ENCODE results near the gene BOK. TPM values are rescaled to one million over a fixed set of nuclear protein-coding genes. Genes with fewer than 3 reads are reported as not detected.

Gene BOK
- total and polyA plus RNA-seq, 9 of the 15 experiments (the other 6 are each of a cell fraction or from before 2014, with no cell fraction given) = 0.03 to 3.3 (median 2.0) TPM; not detected in 1

DNA sequence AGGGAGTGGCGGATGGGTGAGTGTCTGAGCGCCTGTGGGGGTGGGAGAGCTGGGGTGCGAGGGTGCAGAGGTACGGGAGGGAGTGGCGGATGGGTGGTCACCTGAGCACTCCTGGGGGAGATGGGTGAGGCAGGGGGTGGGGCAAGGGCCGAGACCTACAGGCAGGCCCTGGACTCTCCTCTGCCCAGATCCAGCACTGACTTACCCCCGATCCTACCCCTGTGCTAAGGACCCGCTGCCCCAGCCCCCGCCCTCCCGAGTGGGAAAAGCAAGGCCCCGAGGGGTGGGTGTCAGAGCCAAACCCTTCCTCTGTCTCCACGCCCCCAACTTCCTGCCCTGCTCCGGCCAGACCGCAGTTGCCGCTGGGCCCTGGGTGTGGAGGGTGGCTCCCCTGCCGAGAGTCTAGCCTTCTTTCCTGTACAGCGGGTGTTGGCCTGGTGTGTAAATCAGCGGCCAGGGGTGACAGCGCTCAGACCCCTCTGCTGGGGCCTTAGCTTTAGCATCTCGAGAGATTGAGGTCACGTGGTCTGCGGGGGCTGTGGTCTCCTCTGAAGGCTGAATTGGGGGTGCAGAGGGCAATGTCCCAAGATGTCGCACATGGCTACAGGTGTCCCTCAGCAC, 12.5 kb downstream of the BOK start:
- CTCF ChIA-PET (ENCODE audit: low intra/inter-chr PET ratio) = no interaction called here
- TF ChIP-seq CC2D1A (IDR thresholded peaks at IDR 0.05) (no peak), SMAD4 (CRISPR knock-in tag; conservative IDR thresholded peaks at IDR 0.05) (no peak), GABPB2 (CRISPR knock-in tag; conservative IDR thresholded peaks at IDR 0.05) (no peak), ZNF174 (CRISPR knock-in tag; IDR thresholded peaks at IDR 0.05) (no peak)
- TF ChIP-seq, protein P1, sequence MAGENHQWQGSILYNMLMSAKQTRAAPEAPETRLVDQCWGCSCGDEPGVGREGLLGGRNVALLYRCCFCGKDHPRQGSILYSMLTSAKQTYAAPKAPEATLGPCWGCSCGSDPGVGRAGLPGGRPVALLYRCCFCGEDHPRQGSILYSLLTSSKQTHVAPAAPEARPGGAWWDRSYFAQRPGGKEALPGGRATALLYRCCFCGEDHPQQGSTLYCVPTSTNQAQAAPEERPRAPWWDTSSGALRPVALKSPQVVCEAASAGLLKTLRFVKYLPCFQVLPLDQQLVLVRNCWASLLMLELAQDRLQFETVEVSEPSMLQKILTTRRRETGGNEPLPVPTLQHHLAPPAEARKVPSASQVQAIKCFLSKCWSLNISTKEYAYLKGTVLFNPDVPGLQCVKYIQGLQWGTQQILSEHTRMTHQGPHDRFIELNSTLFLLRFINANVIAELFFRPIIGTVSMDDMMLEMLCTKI (IDR thresholded peaks at IDR 0.05; ENCODE audit: partially characterized antibody) = no peak

More for the DNA sequence above, 12.5 kb downstream of the BOK start:
- no TSS peak for BruUV-seq (replicated peaks)
- no peak overlapping the region for H3K27ac ChIP-seq (ENCODE audit: extremely low read depth, low read depth, low read length)
- no peak overlapping the region for H3K4me2 ChIP-seq (ENCODE audit: insufficient read depth, low read length)
- ATAC-seq = no peak
- peaks cover 0 to 14% of the 10 kb centered on the region in 2 experiments; a peak in 2 of 5 replicates for H3K4me1 ChIP-seq (replicated peaks in 1 of 2; ENCODE audit: control insufficient read depth in 2 of 2, insufficient read depth in 2 of 2, low read length in 2 of 2)
- intact Hi-C loops (cut with micrococcal nuclease) (no loop called here), in situ Hi-C loops (cut with MboI) (no loop called here)
- H3K9me1 ChIP-seq (ENCODE audit: control insufficient read depth, insufficient read depth, low read length) = no peaks in the 10 kb centered on the region
- H3K79me2 ChIP-seq (ENCODE audit: control insufficient read depth, insufficient read depth, low read length) = no peaks in the 10 kb centered on the region
- WGBS (ENCODE audit: insufficient coverage, low coverage, missing lambda C conversion rate) = 80% methylated on average over 3 of the region's 23 CpGs
- H2AFZ ChIP-seq (ENCODE audit: low read depth, low read length) = no peak overlapping the region
- DNase-seq (ENCODE audit: extremely low read depth in 1 of 4, low spot score in 3 of 4) = no peak
- POLR2A ChIA-PET = interaction anchor here (0.6 kb wide), 1 partner anchor 256 kb away, joined by 3 read pairs; no protein-coding TSS in a partner anchor
- H3K9me3 ChIP-seq (replicated peaks; ENCODE audit: control insufficient read depth, insufficient read depth, low read depth, low read length) = no peaks in the 10 kb centered on the region
- no peaks in the 10 kb centered on the region for H4K20me1 ChIP-seq (replicated peaks; ENCODE audit: control insufficient read depth, insufficient read depth, low read length)
- no peak overlapping the region for H3K9ac ChIP-seq (ENCODE audit: insufficient read depth in 1 of 2, low read depth in 2 of 2, low read length in 2 of 2)
- no peak overlapping the region for H3K4me3 ChIP-seq
- no peaks in the 10 kb centered on the region for H3K27me3 ChIP-seq (ENCODE audit: control insufficient read depth in 2 of 2, insufficient read depth in 2 of 2, low read length in 2 of 2)
- no peaks in the 10 kb centered on the region for H3K36me3 ChIP-seq (ENCODE audit: control insufficient read depth, insufficient read depth, low read length)
- FAIRE-seq = no peak

Measured in K562 (cell line).